ENCODE data around the gene ENO2. TPM values are rescaled to one million over a fixed set of nuclear protein-coding genes. Genes with fewer than 3 reads are reported as not detected.

ENO2 gene
- total and polyA plus RNA-seq, 4 experiments from 2014 or later = 28.4 to 190 (median 111) TPM

DNA sequence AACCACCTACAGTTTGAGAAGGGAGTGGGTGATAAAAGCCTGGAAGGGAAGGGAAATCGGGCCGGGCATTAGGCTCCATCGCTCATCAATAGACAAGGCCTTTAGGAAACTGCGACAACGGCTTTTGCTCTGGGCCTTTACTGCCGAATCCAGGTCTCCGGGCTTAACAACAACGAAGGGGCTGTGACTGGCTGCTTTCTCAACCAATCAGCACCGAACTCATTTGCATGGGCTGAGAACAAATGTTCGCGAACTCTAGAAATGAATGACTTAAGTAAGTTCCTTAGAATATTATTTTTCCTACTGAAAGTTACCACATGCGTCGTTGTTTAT lies 29.0 kb downstream of the ENO2 start:
- peak overlapping the region; percentile 95 to 100 (median 98) for H3K27ac Mint-ChIP-seq

DNA sequence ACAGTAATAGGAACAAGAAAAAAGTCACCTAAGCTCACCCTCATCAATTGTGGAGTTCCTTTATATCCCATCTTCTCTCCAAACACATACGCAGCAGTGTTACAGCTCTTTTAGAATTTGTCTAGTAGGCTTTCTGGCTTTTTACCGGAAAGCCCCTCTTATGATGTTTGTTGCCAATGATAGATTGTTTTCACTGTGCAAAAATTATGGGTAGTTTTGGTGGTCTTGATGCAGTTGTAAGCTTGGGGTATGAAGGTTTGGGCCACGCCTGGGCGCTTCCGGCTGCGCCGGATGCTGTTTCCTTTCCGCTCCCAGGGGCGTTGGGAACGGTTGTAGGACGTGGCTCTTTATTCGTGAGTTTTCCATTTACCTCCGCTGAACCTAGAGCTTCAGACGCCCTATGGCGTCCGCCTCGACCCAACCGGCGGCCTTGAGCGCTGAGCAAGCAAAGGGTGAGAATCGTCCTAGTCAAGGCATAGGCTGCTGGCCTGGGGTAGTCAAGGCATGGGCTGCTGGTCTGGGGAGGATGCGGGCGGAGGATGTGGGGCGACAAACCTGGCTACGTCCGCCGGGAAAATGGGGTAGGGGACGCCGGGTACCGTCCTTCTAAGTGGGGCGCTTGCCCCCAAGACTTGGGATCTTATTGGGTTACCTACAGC lies 29.5 kb downstream of the ENO2 start, which contains the start of the genes C12orf57 and RNU7-1:
TSS of gene C12orf57 (plus strand) at position 301 of the 659 bp plus-strand sequence. CDS start at position 401, 100 bp downstream.
TSS of gene RNU7-1 (plus strand) at position 95 of the 659 bp plus-strand sequence.
- POLR2A ChIA-PET (ENCODE audit: partially characterized antibody) = interaction anchor here (0.7 to 22.1 kb wide), 35 partner anchors 8 to 697 kb away, joined by 3 to 1807 read pairs (median 7); partner anchors contain the start of genes ATN1, C1R, C1RL and CD4
- DNase-seq = peak in 4 of 5 donors; percentile 85 to 90 (median 89)
- Histone ChIP-seq H3K4me1 (ENCODE audit: insufficient read depth, low read length) (peaks cover 58% of the 10 kb centered on the region), H3K27me3 (ENCODE audit: insufficient read depth, low read length) (no peaks in the 10 kb centered on the region), H3K36me3 (ENCODE audit: insufficient read depth, low read length) (no peaks in the 10 kb centered on the region), H3K27ac (ENCODE audit: low read depth, low read length) (peak within 1 kb of the TSS; percentile 91), H3K4me3 (ENCODE audit: low read length in 2 of 2) (peak within 1 kb of the TSS; percentile 87 to 90), H3K9me3 (ENCODE audit: control insufficient read depth in 1 of 2, low read length in 2 of 2) (no peaks in the 10 kb centered on the region)
- intact Hi-C loops (cut with micrococcal nuclease) = loop anchor here (1.0 kb wide), 11 partner anchors 17 to 169 kb away; partner anchors contain the start of genes C1R, C1RL, EMG1 and ENO2
- peaks cover 0 to 19% of the 10 kb centered on the region in 2 donors for H3K36me3 Mint-ChIP-seq
- CTCF ChIA-PET (ENCODE audit: partially characterized antibody) = interaction anchor here (0.6 to 18.5 kb wide), 21 partner anchors 9 to 172 kb away, joined by 3 to 774 read pairs (median 5); partner anchors contain the start of genes C1RL, LPCAT3, SPSB2 and TPI1
- H3K4me1 Mint-ChIP-seq = peaks cover 32 to 73% (median 57%) of the 10 kb centered on the region in 4 donors
- peak within 1 kb of the TSS; percentile 95 to 100 (median 98) for H3K27ac Mint-ChIP-seq
- H3K4me3 Mint-ChIP-seq = peak within 1 kb of the TSS; percentile 91 to 99 (median 98)
- H3K9me3 Mint-ChIP-seq = peaks cover 0 to 10% (median 0%) of the 10 kb centered on the region in 8 donors
- no peaks in the 10 kb centered on the region for H3K27me3 Mint-ChIP-seq

More for the DNA sequence above, 29.0 kb downstream of the ENO2 start:
- Mint-ChIP-seq H3K4me1 (peaks cover 30 to 73% (median 53%) of the 10 kb centered on the region in 4 donors), H3K9me3 (peaks cover 0 to 10% (median 0%) of the 10 kb centered on the region in 8 donors), H3K36me3 (peaks cover 0 to 19% of the 10 kb centered on the region in 2 donors), H3K27me3 (no peaks in the 10 kb centered on the region), H3K4me3 (peak overlapping the region; percentile 91 to 99 (median 98))
- no peaks in the 10 kb centered on the region for H3K36me3 ChIP-seq (ENCODE audit: insufficient read depth, low read length)
- H3K4me3 ChIP-seq (ENCODE audit: low read length in 2 of 2) = peak overlapping the region; percentile 87 to 90
- ChIA-PET POLR2A (ENCODE audit: partially characterized antibody) (interaction anchor here (0.7 to 22.1 kb wide), 33 partner anchors 9 to 697 kb away, joined by 3 to 1807 read pairs (median 7); partner anchors contain the start of genes ATN1, C1R, C1RL and CD4), CTCF (ENCODE audit: partially characterized antibody) (interaction anchor here (0.6 to 18.5 kb wide), 18 partner anchors 9 to 169 kb away, joined by 3 to 774 read pairs (median 10); partner anchors contain the start of genes C1RL, LPCAT3, SPSB2 and TPI1)
- no peaks in the 10 kb centered on the region for H3K9me3 ChIP-seq (ENCODE audit: control insufficient read depth in 1 of 2, low read length in 2 of 2)
- peak overlapping the region; percentile 91 for H3K27ac ChIP-seq (ENCODE audit: low read depth, low read length)
- H3K4me1 ChIP-seq (ENCODE audit: insufficient read depth, low read length) = peaks cover 56% of the 10 kb centered on the region
- intact Hi-C loops (cut with micrococcal nuclease) = loop anchor here (1.0 kb wide), 1 partner anchor 91 kb away; the partner anchor contains the start of gene USP5
- peak in 4 of 5 donors; percentile 90 to 95 (median 92) for DNase-seq
- no peaks in the 10 kb centered on the region for H3K27me3 ChIP-seq (ENCODE audit: insufficient read depth, low read length)

- no peaks in the 10 kb centered on the region for H3K27me3 ChIP-seq (ENCODE audit: insufficient read depth, low read length)
- peak overlapping the region; percentile 95 to 100 (median 98) for H3K27ac Mint-ChIP-seq
- H3K9me3 Mint-ChIP-seq = peaks cover 0 to 10% (median 0%) of the 10 kb centered on the region in 8 donors
- H3K4me1 Mint-ChIP-seq = peaks cover 37 to 74% (median 60%) of the 10 kb centered on the region in 4 donors
- H3K36me3 Mint-ChIP-seq = peaks cover 0 to 19% of the 10 kb centered on the region in 2 donors
- H3K4me3 ChIP-seq (ENCODE audit: low read length in 2 of 2) = peak overlapping the region; percentile 87 to 90
- CTCF ChIA-PET (ENCODE audit: partially characterized antibody) = interaction anchor here (0.6 to 18.5 kb wide), 24 partner anchors 8 to 171 kb away, joined by 3 to 774 read pairs (median 6); partner anchors contain the start of genes C1RL, LPCAT3, SPSB2 and USP5
- no peaks in the 10 kb centered on the region for H3K27me3 Mint-ChIP-seq
- intact Hi-C loops (cut with micrococcal nuclease) = loop anchor here (1.0 kb wide), 10 partner anchors 17 to 169 kb away; partner anchors contain the start of genes C1R, C1RL, EMG1 and ENO2
- POLR2A ChIA-PET (ENCODE audit: partially characterized antibody) = interaction anchor here (0.8 to 22.1 kb wide), 31 partner anchors 8 to 696 kb away, joined by 3 to 1807 read pairs (median 8); partner anchors contain the start of genes ATN1, C1RL, CDCA3 and CLSTN3
- peak overlapping the region; percentile 91 for H3K27ac ChIP-seq (ENCODE audit: low read depth, low read length)
- peaks cover 66% of the 10 kb centered on the region for H3K4me1 ChIP-seq (ENCODE audit: insufficient read depth, low read length)
- H3K9me3 ChIP-seq (ENCODE audit: control insufficient read depth in 1 of 2, low read length in 2 of 2) = no peaks in the 10 kb centered on the region
- peak overlapping the region; percentile 91 to 99 (median 98) for H3K4me3 Mint-ChIP-seq
- H3K36me3 ChIP-seq (ENCODE audit: insufficient read depth, low read length) = no peaks in the 10 kb centered on the region
- peak; percentile 84 to 90 (median 85) for DNase-seq
These were observed 30.2 kb downstream of the ENO2 start for GRCh38 chr12:6944381-6945186.

GRCh38 chr12:6945613-6946012 lies 31.2 kb downstream of the ENO2 start:
- peak overlapping the region; percentile 91 to 99 (median 98) for H3K4me3 Mint-ChIP-seq
- peak overlapping the region; percentile 91 for H3K27ac ChIP-seq (ENCODE audit: low read depth, low read length)
- peaks cover 0 to 20% of the 10 kb centered on the region in 2 donors for H3K36me3 Mint-ChIP-seq
- H3K27me3 ChIP-seq (ENCODE audit: insufficient read depth, low read length) = no peaks in the 10 kb centered on the region
- H3K4me1 Mint-ChIP-seq = peaks cover 46 to 80% (median 69%) of the 10 kb centered on the region in 4 donors
- no peaks in the 10 kb centered on the region for H3K36me3 ChIP-seq (ENCODE audit: insufficient read depth, low read length)
- CTCF ChIA-PET (ENCODE audit: partially characterized antibody) = interaction anchor here (0.9 to 18.5 kb wide), 19 partner anchors 7 to 167 kb away, joined by 3 to 774 read pairs (median 7); partner anchors contain the start of genes C1RL, ENO2, LPCAT3 and SPSB2
- intact Hi-C loops (cut with micrococcal nuclease) = no loop called here
- DNase-seq = no peak
- POLR2A ChIA-PET (ENCODE audit: partially characterized antibody) = interaction anchor here (1.1 to 22.1 kb wide), 9 partner anchors 14 to 257 kb away, joined by 3 to 1807 read pairs (median 62); partner anchors contain the start of genes ATN1, C1RL, EMG1 and LPCAT3
- peak overlapping the region; percentile 95 to 100 (median 98) for H3K27ac Mint-ChIP-seq
- peak overlapping the region; percentile 75 to 87 for H3K4me3 ChIP-seq (ENCODE audit: low read length in 2 of 2)
- H3K27me3 Mint-ChIP-seq = no peaks in the 10 kb centered on the region
- H3K9me3 Mint-ChIP-seq = peaks cover 0 to 10% (median 0%) of the 10 kb centered on the region in 8 donors
- no peaks in the 10 kb centered on the region for H3K9me3 ChIP-seq (ENCODE audit: control insufficient read depth in 1 of 2, low read length in 2 of 2)
- H3K4me1 ChIP-seq (ENCODE audit: insufficient read depth, low read length) = peaks cover 76% of the 10 kb centered on the region

DNA sequence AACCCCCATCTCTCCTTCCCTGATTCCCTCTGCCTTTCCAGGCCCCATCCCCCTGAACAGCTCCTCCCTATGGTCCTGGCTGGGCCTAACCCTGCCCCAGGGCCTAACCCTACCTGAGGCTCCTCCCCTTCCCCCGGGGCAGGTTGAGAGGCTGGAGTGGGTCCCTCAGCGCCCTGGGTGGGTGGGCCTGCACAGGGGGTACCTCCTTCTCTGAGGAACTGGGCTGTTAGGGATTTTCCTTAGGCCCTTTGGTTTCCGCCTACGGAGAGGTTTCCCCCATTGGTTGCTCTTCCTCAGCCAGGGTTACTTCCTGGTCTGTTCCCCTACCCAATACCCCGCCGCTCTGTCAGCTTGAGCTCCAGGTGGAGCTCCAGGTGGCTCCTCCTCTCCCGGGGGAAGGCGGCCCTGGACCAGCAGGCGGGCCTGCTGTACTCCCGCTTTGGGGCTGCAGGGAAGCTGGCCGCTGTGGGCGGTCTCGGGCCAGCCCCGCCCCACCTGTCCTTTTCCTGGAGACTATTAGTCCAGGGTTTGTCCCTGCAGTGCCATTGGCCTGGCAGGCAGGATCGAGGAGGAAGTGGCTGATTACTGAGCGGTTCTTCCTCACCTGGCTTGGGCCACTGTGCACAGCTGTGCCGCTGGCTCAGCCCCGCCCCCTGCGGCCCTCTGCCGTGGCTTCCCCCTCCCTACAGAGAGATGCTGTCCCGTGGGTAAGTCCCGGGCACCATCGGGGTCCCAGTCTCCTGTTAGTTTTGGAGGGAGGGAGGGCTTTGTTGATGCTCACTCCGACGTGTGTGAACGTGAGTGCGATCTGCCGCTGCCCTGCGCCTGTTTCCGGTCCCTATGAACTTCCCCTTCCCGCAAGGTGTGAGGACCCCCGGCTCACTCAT lies 31.9 kb downstream of the ENO2 start:
- intact Hi-C loops (cut with micrococcal nuclease) = no loop called here

More for the DNA sequence above, 31.9 kb downstream of the ENO2 start:
- Mint-ChIP-seq H3K36me3 (peaks cover 0 to 25% of the 10 kb centered on the region in 2 donors), H3K4me3 (peak overlapping the region; percentile 90 to 98 (median 96)), H3K27me3 (no peaks in the 10 kb centered on the region), H3K27ac (peak overlapping the region; percentile 95 to 99 (median 98)), H3K9me3 (peaks cover 0 to 10% (median 0%) of the 10 kb centered on the region in 8 donors), H3K4me1 (peaks cover 49 to 84% (median 71%) of the 10 kb centered on the region in 4 donors)
- POLR2A ChIA-PET (ENCODE audit: partially characterized antibody) = interaction anchor here (1.1 to 22.1 kb wide), 9 partner anchors 14 to 166 kb away, joined by 3 to 1807 read pairs (median 62); partner anchors contain the start of genes ATN1, C1RL, EMG1 and LPCAT3
- Histone ChIP-seq H3K27me3 (ENCODE audit: insufficient read depth, low read length) (no peaks in the 10 kb centered on the region), H3K4me3 (ENCODE audit: low read length in 2 of 2) (peak overlapping the region; percentile 75 to 87), H3K27ac (ENCODE audit: low read depth, low read length) (peak overlapping the region; percentile 91), H3K36me3 (ENCODE audit: insufficient read depth, low read length) (no peaks in the 10 kb centered on the region), H3K4me1 (ENCODE audit: insufficient read depth, low read length) (peaks cover 80% of the 10 kb centered on the region), H3K9me3 (ENCODE audit: control insufficient read depth in 1 of 2, low read length in 2 of 2) (no peaks in the 10 kb centered on the region)
- peak; percentile 56 to 86 (median 66) for DNase-seq
- CTCF ChIA-PET (ENCODE audit: partially characterized antibody) = interaction anchor here (0.9 to 18.5 kb wide), 12 partner anchors 8 to 166 kb away, joined by 3 to 774 read pairs (median 12); partner anchors contain the start of genes C1RL, ENO2, LPCAT3 and SPSB2
